Measurements from ENCODE around the gene HNRNPDL. TPM values are rescaled to one million over a fixed set of nuclear protein-coding genes. Genes with fewer than 3 reads are reported as not detected.
"Not testable (repeated sequence)": the region's sequence is repeated elsewhere in the genome, so short reads cannot be mapped to it uniquely, and the experiment has no call there.

Gene HNRNPDL
- 100 to 1,000 TPM in 3 of 4 donors, 10 to 100 TPM in 1; 89.5 to 185 (median 138) TPM for total RNA-seq
- 181 TPM for polyA plus RNA-seq
- long read RNA-seq, donor 1, transcript HNRNPDL-201 (8 exons, 3,781 nt): major isoform, 93 of 156 reads
- long read RNA-seq, donor 1, transcript HNRNPDL-204 (7 exons, 2,404 nt): minor isoform, 45 of 156 reads
- long read RNA-seq, donor 1, transcript HNRNPDL-202 (9 exons, 1,402 nt): minor isoform, 5 of 156 reads
- long read RNA-seq, donor 1, partial matches to known transcripts: 10 of 156 reads
- long read RNA-seq, donor 1, other reads (novel, unspliced or antisense): 2 of 156 reads
- long read RNA-seq, donor 2, transcript HNRNPDL-204 (7 exons, 2,404 nt): minor isoform, 17 of 56 reads
- long read RNA-seq, donor 2, transcript HNRNPDL-201 (8 exons, 3,781 nt): major isoform, 28 of 56 reads
- long read RNA-seq, donor 2, partial matches to known transcripts: 8 of 56 reads
- long read RNA-seq, donor 2, other reads (novel, unspliced or antisense): 2 of 56 reads
- long read RNA-seq, donor 3, transcript HNRNPDL-202 (9 exons, 1,402 nt): minor isoform, 12 of 490 reads
- long read RNA-seq, donor 3, transcript HNRNPDL-204 (7 exons, 2,404 nt): minor isoform, 89 of 490 reads
- long read RNA-seq, donor 3, transcript HNRNPDL-201 (8 exons, 3,781 nt): major isoform, 326 of 490 reads
- long read RNA-seq, donor 3, transcript HNRNPDL-207 (7 exons, 3,968 nt): minor isoform, 9 of 490 reads
- long read RNA-seq, donor 3, partial matches to known transcripts: 33 of 490 reads
- long read RNA-seq, donor 3, other reads (novel, unspliced or antisense): 20 of 490 reads
- long read RNA-seq, donor 4, transcript HNRNPDL-201 (8 exons, 3,781 nt): major isoform, 87 of 131 reads
- long read RNA-seq, donor 4, transcript HNRNPDL-204 (7 exons, 2,404 nt): minor isoform, 27 of 131 reads
- long read RNA-seq, donor 4, partial matches to known transcripts: 6 of 131 reads
- long read RNA-seq, donor 4, other reads (novel, unspliced or antisense): 3 of 131 reads

- peak within 1 kb of the TSS; percentile 95 for H3K27ac ChIP-seq (ENCODE audit: low read length)
- H3K4me3 ChIP-seq (ENCODE audit: low read length): peak within 1 kb of the TSS; percentile 64
- ATAC-seq (peak; percentile 91 to 93), DNase-seq (peak; percentile 96 to 98 (median 98))
- H3K27me3 ChIP-seq (ENCODE audit: control insufficient read depth, insufficient read depth): no peaks in the 10 kb centered on the region
- peaks cover 3% of the 10 kb centered on the region for H3K4me1 ChIP-seq (ENCODE audit: control insufficient read depth, insufficient read depth, low read length)
- H3K9me3 ChIP-seq (ENCODE audit: control insufficient read depth, low read length): no peaks in the 10 kb centered on the region
- intact Hi-C loops (cut with DNase I): no loop called here
- WGBS: under 1% methylated on average over 83 of the region's 83 CpGs
Measured at GRCh38 chr4:82430193-82430963, at the start of gene HNRNPDL, which contains the start of gene ENOPH1. HNRNPDL (minus strand) TSS chr4:82430462; CDS start chr4:82429690, 772 bp downstream. ENOPH1 (plus strand) TSS chr4:82430590; CDS start chr4:82430830, 240 bp downstream.

- DNase-seq: no peak
- no peaks in the 10 kb centered on the region for H3K27me3 ChIP-seq (ENCODE audit: control insufficient read depth, insufficient read depth)
- WGBS: 95% methylated on average over 14 of the region's 14 CpGs
- intact Hi-C loops (cut with DNase I): no loop called here
- H3K27ac ChIP-seq (ENCODE audit: low read length): no peak overlapping the region
- ATAC-seq: no peak
- H3K9me3 ChIP-seq (ENCODE audit: control insufficient read depth, low read length): no peaks in the 10 kb centered on the region
- H3K4me3 ChIP-seq (ENCODE audit: low read length): no peak overlapping the region
- H3K4me1 ChIP-seq (ENCODE audit: control insufficient read depth, insufficient read depth, low read length): no peaks in the 10 kb centered on the region
Measured at GRCh38 chr4:82479562-82479961, 49.3 kb upstream of the HNRNPDL start.

GRCh38 chr4:82477469-82477868 is 47.2 kb upstream of the HNRNPDL start:
- H3K9me3 ChIP-seq (ENCODE audit: control insufficient read depth, low read length); DNase-seq; H3K4me3 ChIP-seq (ENCODE audit: low read length); H3K4me1 ChIP-seq (ENCODE audit: control insufficient read depth, insufficient read depth, low read length); H3K27me3 ChIP-seq (ENCODE audit: control insufficient read depth, insufficient read depth); intact Hi-C loops (cut with DNase I); ATAC-seq; H3K27ac ChIP-seq (ENCODE audit: low read length): not testable (repeated sequence)
- WGBS: 89% methylated on average over 9 of the region's 9 CpGs

- DNase-seq; H3K27me3 ChIP-seq (ENCODE audit: control insufficient read depth, insufficient read depth); H3K9me3 ChIP-seq (ENCODE audit: control insufficient read depth, low read length); H3K27ac ChIP-seq (ENCODE audit: low read length); ATAC-seq; H3K4me1 ChIP-seq (ENCODE audit: control insufficient read depth, insufficient read depth, low read length); intact Hi-C loops (cut with DNase I); H3K4me3 ChIP-seq (ENCODE audit: low read length): not testable (repeated sequence)
- WGBS: 90% methylated on average over 7 of the region's 7 CpGs
Measured at GRCh38 chr4:82475931-82476330, 45.7 kb upstream of the HNRNPDL start.

GRCh38 chr4:82473621-82474164 is 43.4 kb upstream of the HNRNPDL start:
- H3K4me1 ChIP-seq (ENCODE audit: control insufficient read depth, insufficient read depth, low read length): peaks cover 2% of the 10 kb centered on the region
- H3K9me3 ChIP-seq (ENCODE audit: control insufficient read depth, low read length): no peaks in the 10 kb centered on the region
- no peak for ATAC-seq
- intact Hi-C loops (cut with DNase I): no loop called here
- no peak overlapping the region for H3K27ac ChIP-seq (ENCODE audit: low read length)
- no peaks in the 10 kb centered on the region for H3K27me3 ChIP-seq (ENCODE audit: control insufficient read depth, insufficient read depth)
- H3K4me3 ChIP-seq (ENCODE audit: low read length): no peak overlapping the region
- WGBS: 96% methylated on average over 15 of the region's 15 CpGs
- DNase-seq: no peak

- ATAC-seq; H3K27me3 ChIP-seq (ENCODE audit: control insufficient read depth, insufficient read depth): not testable (repeated sequence)
- 57% methylated on average over 5 of the region's 5 CpGs for WGBS
Measured at GRCh38 chr4:82473080-82473479, 42.8 kb upstream of the HNRNPDL start.

GRCh38 chr4:82469791-82470345 is 39.6 kb upstream of the HNRNPDL start:
- ATAC-seq (peak; percentile 86 to 92), DNase-seq (no peak)
- H3K4me3 ChIP-seq (ENCODE audit: low read length): no peak overlapping the region
- H3K27me3 ChIP-seq (ENCODE audit: control insufficient read depth, insufficient read depth): no peaks in the 10 kb centered on the region
- 54% methylated on average over 2 of the region's 2 CpGs for WGBS
- peak overlapping the region; percentile 39 for H3K27ac ChIP-seq (ENCODE audit: low read length)
- intact Hi-C loops (cut with DNase I): loop anchor here (10.0 kb wide), 4 partner anchors 265 to 795 kb away; no protein-coding TSS in a partner anchor
- H3K4me1 ChIP-seq (ENCODE audit: control insufficient read depth, insufficient read depth, low read length): peaks cover 2% of the 10 kb centered on the region
- no peaks in the 10 kb centered on the region for H3K9me3 ChIP-seq (ENCODE audit: control insufficient read depth, low read length)

More at GRCh38 chr4:82473080-82473479, 42.8 kb upstream of the HNRNPDL start:
- H3K27ac ChIP-seq (ENCODE audit: low read length); H3K4me1 ChIP-seq (ENCODE audit: control insufficient read depth, insufficient read depth, low read length); H3K4me3 ChIP-seq (ENCODE audit: low read length); H3K9me3 ChIP-seq (ENCODE audit: control insufficient read depth, low read length); DNase-seq; intact Hi-C loops (cut with DNase I): not testable (repeated sequence)

GRCh38 chr4:82467471-82467870 is 37.2 kb upstream of the HNRNPDL start:
- Histone ChIP-seq H3K4me3 (ENCODE audit: low read length) (no peak overlapping the region), H3K9me3 (ENCODE audit: control insufficient read depth, low read length) (no peaks in the 10 kb centered on the region), H3K27me3 (ENCODE audit: control insufficient read depth, insufficient read depth) (no peaks in the 10 kb centered on the region), H3K27ac (ENCODE audit: low read length) (no peak overlapping the region), H3K4me1 (ENCODE audit: control insufficient read depth, insufficient read depth, low read length) (peaks cover 2% of the 10 kb centered on the region)
- WGBS: 40% methylated on average over 3 of the region's 3 CpGs
- DNase-seq: no peak
- no peak for ATAC-seq
- intact Hi-C loops (cut with DNase I): loop anchor here (10.0 kb wide), 4 partner anchors 267 to 797 kb away; no protein-coding TSS in a partner anchor

- Histone ChIP-seq H3K27ac (ENCODE audit: low read length) (no peak overlapping the region), H3K4me1 (ENCODE audit: control insufficient read depth, insufficient read depth, low read length) (no peaks in the 10 kb centered on the region), H3K9me3 (ENCODE audit: control insufficient read depth, low read length) (no peaks in the 10 kb centered on the region), H3K4me3 (ENCODE audit: low read length) (no peak overlapping the region), H3K27me3 (ENCODE audit: control insufficient read depth, insufficient read depth) (no peaks in the 10 kb centered on the region)
- intact Hi-C loops (cut with DNase I): loop anchor here (5.0 to 10.0 kb wide), 6 partner anchors 272 to 802 kb away; no protein-coding TSS in a partner anchor
- ATAC-seq: no peak
- 100% methylated on average over 1 of the region's 1 CpG for WGBS
- DNase-seq: no peak
Measured at GRCh38 chr4:82463221-82463620, 33.0 kb upstream of the HNRNPDL start.
